OCI-LY1 (cell line): ENCODE data around the gene IGF2BP3.

Experiments used
- H2AFZ ChIP-seq: fragments of 200-600 bp; sonication (generic), shearing (Covaris generic); 2 replicates; pipeline ENCODE4 v1.6.0; 2014; ENCODE audit warnings: antibody characterized with exemption, mild to moderate bottlenecking, low read length
- H3F3A ChIP-seq: fragments of 200-600 bp; sonication (generic), shearing (Covaris generic); 2 replicates; pipeline ENCODE4 v1.6.0; 2014; ENCODE audit warnings: mild to moderate bottlenecking, antibody characterized with exemption, low read length, moderate library complexity; ENCODE audit not compliant: insufficient read depth
- H3K27ac ChIP-seq: fragments of 200-600 bp; sonication (generic); 2 replicates; pipeline ENCODE4 v1.5.1; 2014; ENCODE audit warnings: low read length, mixed run types, mild to moderate bottlenecking, low read depth; ENCODE audit not compliant: poor library complexity, severe bottlenecking
- H3K27me3 ChIP-seq: fragments of 200-600 bp; sonication (generic); 2 replicates; pipeline ENCODE4 v1.6.0; 2014; ENCODE audit warnings: antibody characterized with exemption, mild to moderate bottlenecking, low read length, moderate library complexity; ENCODE audit not compliant: insufficient read depth
- H3K36me3 ChIP-seq: fragments of 200-600 bp; sonication (generic); 2 replicates; pipeline ENCODE4 v1.6.1; 2014; ENCODE audit warnings: mild to moderate bottlenecking, antibody characterized with exemption, low read length, moderate library complexity, mixed read lengths; ENCODE audit not compliant: insufficient read depth
- H3K4me1 ChIP-seq: fragments of 200-600 bp; sonication (generic); 2 replicates; pipeline ENCODE4 v1.5.1; 2014; ENCODE audit warnings: mild to moderate bottlenecking, low read length, moderate library complexity; ENCODE audit not compliant: insufficient read depth, severe bottlenecking
- H3K4me2 ChIP-seq: fragments of 200-600 bp; sonication (generic), shearing (Covaris generic); 2 replicates; pipeline ENCODE4 v1.6.1; 2014; ENCODE audit warnings: low read length
- H3K4me3 ChIP-seq: fragments of 200-600 bp; sonication (generic); 2 replicates; pipeline ENCODE4 v1.5.1; 2014; ENCODE audit warnings: low read length, low read depth, mild to moderate bottlenecking, mixed read lengths; ENCODE audit not compliant: poor library complexity, severe bottlenecking
- H3K79me2 ChIP-seq: fragments of 200-600 bp; shearing (Covaris generic); 2 replicates; pipeline ENCODE4 v1.6.1; 2016; ENCODE audit warnings: mixed run types, low read length, mixed read lengths; ENCODE audit not compliant: insufficient read depth
- H3K9ac ChIP-seq: fragments of 200-600 bp; sonication (generic), shearing (Covaris generic); 2 replicates; pipeline ENCODE4 v1.6.1; 2014; ENCODE audit warnings: mild to moderate bottlenecking, low read length, mixed read lengths
- H3K9me2 ChIP-seq: fragments of 200-600 bp; sonication (generic), shearing (Covaris generic); 2 replicates; pipeline ENCODE4 v1.6.1; 2014; ENCODE audit warnings: low read depth, mild to moderate bottlenecking, low read length, mixed read lengths
- H3K9me3 ChIP-seq: fragments of 200-600 bp; shearing (Covaris generic); 2 replicates; pipeline ENCODE4 v1.6.1; 2014; ENCODE audit warnings: low read length, mixed read lengths
- H4K20me1 ChIP-seq: fragments of 200-600 bp; sonication (generic), shearing (Covaris generic); 2 replicates; pipeline ENCODE4 v1.6.0; 2016; ENCODE audit warnings: mild to moderate bottlenecking, low read length; ENCODE audit not compliant: insufficient read depth
- EZH2 ChIP-seq: fragments of 200-600 bp; sonication (generic), shearing (Covaris generic); IDR thresholded peaks from 2 replicates; pipeline ENCODE4 v1.8.0; 2017; ENCODE audit warnings: borderline replicate concordance, mixed run types, mild to moderate bottlenecking, antibody characterized with exemption, low read length, moderate library complexity, mixed read lengths
- TF ChIP-seq, protein P1 (sequence below): fragments of 200-600 bp; sonication (generic), shearing (Covaris generic); IDR thresholded peaks from 2 replicates; pipeline ENCODE4 v1.5.1; 2017; ENCODE audit warnings: mild to moderate bottlenecking, antibody characterized with exemption, low read length, moderate library complexity, mixed read lengths

Gene IGF2BP3

GRCh38 chr7:23426876-23427275, 43.4 kb downstream of the IGF2BP3 start:
- no peaks in the 10 kb centered on the region for H4K20me1 ChIP-seq
- H3K79me2 ChIP-seq: peaks cover 79% of the 10 kb centered on the region
- no peak overlapping the region for H3K4me3 ChIP-seq
- no peak overlapping the region for H2AFZ ChIP-seq
- H3K9ac ChIP-seq: no peak overlapping the region
- no peaks in the 10 kb centered on the region for H3K9me3 ChIP-seq
- no peak overlapping the region for H3K27ac ChIP-seq
- TF ChIP-seq EZH2: no peak
- TF ChIP-seq, protein P1, sequence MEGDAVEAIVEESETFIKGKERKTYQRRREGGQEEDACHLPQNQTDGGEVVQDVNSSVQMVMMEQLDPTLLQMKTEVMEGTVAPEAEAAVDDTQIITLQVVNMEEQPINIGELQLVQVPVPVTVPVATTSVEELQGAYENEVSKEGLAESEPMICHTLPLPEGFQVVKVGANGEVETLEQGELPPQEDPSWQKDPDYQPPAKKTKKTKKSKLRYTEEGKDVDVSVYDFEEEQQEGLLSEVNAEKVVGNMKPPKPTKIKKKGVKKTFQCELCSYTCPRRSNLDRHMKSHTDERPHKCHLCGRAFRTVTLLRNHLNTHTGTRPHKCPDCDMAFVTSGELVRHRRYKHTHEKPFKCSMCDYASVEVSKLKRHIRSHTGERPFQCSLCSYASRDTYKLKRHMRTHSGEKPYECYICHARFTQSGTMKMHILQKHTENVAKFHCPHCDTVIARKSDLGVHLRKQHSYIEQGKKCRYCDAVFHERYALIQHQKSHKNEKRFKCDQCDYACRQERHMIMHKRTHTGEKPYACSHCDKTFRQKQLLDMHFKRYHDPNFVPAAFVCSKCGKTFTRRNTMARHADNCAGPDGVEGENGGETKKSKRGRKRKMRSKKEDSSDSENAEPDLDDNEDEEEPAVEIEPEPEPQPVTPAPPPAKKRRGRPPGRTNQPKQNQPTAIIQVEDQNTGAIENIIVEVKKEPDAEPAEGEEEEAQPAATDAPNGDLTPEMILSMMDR: no peak
- H3K27me3 ChIP-seq: no peaks in the 10 kb centered on the region
- H3K9me2 ChIP-seq: no peaks in the 10 kb centered on the region
- H3K4me2 ChIP-seq: no peak overlapping the region
- H3F3A ChIP-seq: peaks cover 12% of the 10 kb centered on the region; the same call in 1 of the 2 replicates
- no peaks in the 10 kb centered on the region for H3K36me3 ChIP-seq
- H3K4me1 ChIP-seq: peaks cover 32% of the 10 kb centered on the region

DNA sequence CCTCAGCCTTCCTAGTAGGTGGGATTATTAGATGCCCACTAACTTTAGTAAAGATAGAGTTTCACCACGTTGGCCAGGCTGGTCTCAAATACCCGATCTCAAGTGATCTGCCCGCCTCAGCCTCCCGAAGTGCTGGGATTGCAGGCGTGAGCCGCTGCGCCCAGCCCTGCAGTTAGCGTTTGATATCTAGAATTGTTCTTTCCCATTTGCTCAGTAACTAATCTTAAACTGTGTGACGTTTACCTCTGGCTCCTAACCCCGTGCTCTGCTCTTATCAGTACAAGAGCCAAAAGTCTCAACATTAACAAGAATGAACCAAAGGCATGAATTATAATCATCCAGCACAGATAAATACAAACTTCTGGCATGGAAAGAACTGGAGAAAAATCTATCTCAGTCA, 47.4 kb downstream of the IGF2BP3 start:
- Histone ChIP-seq H3K4me2 (no peak overlapping the region), H3K27ac (no peak overlapping the region), H3K9me2 (no peaks in the 10 kb centered on the region), H3F3A (peaks cover 3% of the 10 kb centered on the region; the same call in 1 of the 2 replicates), H2AFZ (no peak overlapping the region), H3K27me3 (no peaks in the 10 kb centered on the region), H3K4me1 (peaks cover 35% of the 10 kb centered on the region), H3K4me3 (no peak overlapping the region), H4K20me1 (no peaks in the 10 kb centered on the region), H3K36me3 (peaks cover 10% of the 10 kb centered on the region; the same call in 1 of the 2 replicates), H3K79me2 (peaks cover 82% of the 10 kb centered on the region), H3K9me3 (no peaks in the 10 kb centered on the region), H3K9ac (no peak overlapping the region)
- TF ChIP-seq, protein P1: no peak
- no peak for TF ChIP-seq EZH2

DNA sequence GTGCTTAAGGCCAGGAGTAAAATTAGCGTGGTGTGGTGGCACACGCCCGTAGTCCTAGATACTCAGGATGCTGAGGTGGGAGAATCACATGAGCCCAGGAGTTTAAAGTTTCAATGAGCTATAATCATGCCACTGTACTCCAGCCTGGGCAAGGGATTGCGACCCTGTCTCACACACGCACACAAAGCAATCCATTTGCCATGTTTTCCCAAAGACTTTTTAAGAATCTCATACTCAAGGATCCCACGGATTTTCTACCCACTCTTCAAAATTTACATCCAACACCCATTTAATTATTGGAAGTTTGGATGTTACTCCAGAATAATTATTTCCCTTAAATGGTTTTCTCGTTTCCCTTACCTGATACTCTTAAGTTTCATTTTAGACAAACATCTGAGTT, 47.9 kb downstream of the IGF2BP3 start:
- no peak overlapping the region for H2AFZ ChIP-seq
- TF ChIP-seq EZH2: no peak
- TF ChIP-seq, protein P1: no peak
- no peaks in the 10 kb centered on the region for H3K9me3 ChIP-seq
- peaks cover 10% of the 10 kb centered on the region; the same call in 1 of the 2 replicates for H3K36me3 ChIP-seq
- H3K79me2 ChIP-seq: peaks cover 87% of the 10 kb centered on the region
- no peak overlapping the region for H3K9ac ChIP-seq
- no peaks in the 10 kb centered on the region for H4K20me1 ChIP-seq
- H3K27ac ChIP-seq: peak overlapping the region; percentile 6
- H3K27me3 ChIP-seq: no peaks in the 10 kb centered on the region
- no peaks in the 10 kb centered on the region for H3K9me2 ChIP-seq
- peaks cover 3% of the 10 kb centered on the region; the same call in 1 of the 2 replicates for H3F3A ChIP-seq
- peaks cover 38% of the 10 kb centered on the region for H3K4me1 ChIP-seq
- no peak overlapping the region for H3K4me2 ChIP-seq
- no peak overlapping the region for H3K4me3 ChIP-seq
